ENCODE data around the gene IFNL4. TPM values are rescaled to one million over a fixed set of nuclear protein-coding genes. Genes with fewer than 3 reads are reported as not detected.
A peak's percentile ranks its signal among the peaks of the same experiment; 100 is the strongest.

Gene IFNL4
- total RNA-seq, 1 experiment from 2014 or later: not detected

DNA sequence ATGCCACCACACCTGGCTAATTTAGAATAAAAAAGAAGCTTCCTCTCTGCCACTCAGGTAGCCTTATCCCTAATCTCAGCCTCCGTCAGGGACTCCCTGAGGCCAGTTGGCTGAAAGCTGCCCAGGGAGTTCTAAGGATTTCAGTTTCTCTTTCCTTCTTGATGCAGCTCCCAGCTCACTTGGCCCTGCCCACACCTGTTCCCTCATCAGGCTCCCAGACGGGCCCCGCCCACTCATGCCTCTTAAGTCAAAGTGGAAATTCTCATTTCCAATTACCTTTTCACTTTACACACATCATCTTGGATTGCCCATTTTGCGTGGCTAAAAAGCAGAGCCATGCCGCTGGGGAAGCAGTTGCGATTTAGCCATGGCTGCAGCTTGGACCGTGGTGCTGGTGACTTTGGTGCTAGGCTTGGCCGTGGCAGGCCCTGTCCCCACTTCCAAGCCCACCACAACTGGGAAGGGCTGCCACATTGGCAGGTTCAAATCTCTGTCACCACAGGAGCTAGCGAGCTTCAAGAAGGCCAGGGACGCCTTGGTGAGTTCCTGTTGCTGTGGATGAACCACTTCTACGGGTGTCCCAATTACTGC lies 47.5 kb upstream of the IFNL4 start, which contains the start of gene IFNL1:
TSS of gene IFNL1 (plus strand) at position 353 of the 591 bp plus-strand sequence. CDS start at position 368, 15 bp downstream.
- Histone ChIP-seq H2BK12ac (ENCODE audit: insufficient read length, low read depth, low read length) (no peak within 1 kb of the TSS), H2BK20ac (ENCODE audit: low read depth, low read length, poor library complexity, severe bottlenecking) (no peak within 1 kb of the TSS), H3K9ac (ENCODE audit: extremely low read depth, insufficient read length, low read length) (no peak within 1 kb of the TSS), H3K14ac (ENCODE audit: insufficient read depth, low read length) (no peak within 1 kb of the TSS), H3K18ac (ENCODE audit: insufficient read length, low read depth, low read length) (no peak within 1 kb of the TSS), H4K91ac (ENCODE audit: insufficient read length, low read depth, low read length) (no peak within 1 kb of the TSS), H2BK5ac (ENCODE audit: insufficient read length, low read length) (no peak within 1 kb of the TSS), H4K8ac (replicated peaks; ENCODE audit: insufficient read length, low read depth, low read length) (no peak within 1 kb of the TSS), H3K9me3 (ENCODE audit: control insufficient read depth, low read depth, low read length) (no peaks in the 10 kb centered on the region), H3K4me1 (ENCODE audit: insufficient read depth, low read length) (no peaks in the 10 kb centered on the region), H2BK15ac (ENCODE audit: low read depth, low read length) (no peak within 1 kb of the TSS), H3K56ac (ENCODE audit: insufficient read length, low read depth, low read length) (no peak within 1 kb of the TSS), H3K4me2 (ENCODE audit: insufficient read depth, insufficient read length, low read length) (no peak within 1 kb of the TSS), H3K27ac (ENCODE audit: insufficient read length, low read depth, low read length) (no peak within 1 kb of the TSS), H3K23ac (ENCODE audit: insufficient read length, low read depth, low read length) (no peak within 1 kb of the TSS), H3K79me1 (ENCODE audit: insufficient read depth, low read depth, low read length, poor library complexity, severe bottlenecking) (no peaks in the 10 kb centered on the region), H4K20me1 (ENCODE audit: control insufficient read depth, insufficient read depth, insufficient read length) (no peaks in the 10 kb centered on the region), H3K23me2 (ENCODE audit: insufficient read length, low read depth, low read length, poor library complexity, severe bottlenecking) (no peaks in the 10 kb centered on the region), H3K4ac (ENCODE audit: low read depth, low read length) (no peak within 1 kb of the TSS), H3K27me3 (ENCODE audit: insufficient read depth, low read length) (no peaks in the 10 kb centered on the region), H2AFZ (ENCODE audit: low read length) (no peak within 1 kb of the TSS), H3K79me2 (ENCODE audit: insufficient read depth, low read length) (no peaks in the 10 kb centered on the region), H3T11ph (ENCODE audit: low read length) (no peak within 1 kb of the TSS), H2AK5ac (ENCODE audit: insufficient read length, low read length) (no peak within 1 kb of the TSS), H2BK120ac (ENCODE audit: low read depth, low read length, poor library complexity, severe bottlenecking) (no peak within 1 kb of the TSS), H4K5ac (ENCODE audit: insufficient read length, low read depth, low read length) (no peak within 1 kb of the TSS)
- no CpG with 5 or more reads among the region's 11 CpGs for WGBS (ENCODE audit: extremely low coverage, insufficient read length, low lambda C conversion rate)
- Mint-ChIP-seq H3K4me3 (no peak within 1 kb of the TSS; a peak in 1 of 5 replicates), H3K27me3 (ENCODE audit: low read depth) (peaks cover 45% of the 10 kb centered on the region), H3K27ac (peak within 1 kb of the TSS in 2 of 3 experiments; percentile 3 to 34; a peak in 3 of 7 replicates), H3K36me3 (ENCODE audit: insufficient read depth in 1 of 3, low read depth in 3 of 3) (no peaks in the 10 kb centered on the region), H3K4me1 (peaks cover 0 to 14% of the 10 kb centered on the region in 2 experiments; a peak in 2 of 4 replicates), H3K9me3 (no peaks in the 10 kb centered on the region)
- no peak for DNase-seq
- TF ChIP-seq, protein P1, sequence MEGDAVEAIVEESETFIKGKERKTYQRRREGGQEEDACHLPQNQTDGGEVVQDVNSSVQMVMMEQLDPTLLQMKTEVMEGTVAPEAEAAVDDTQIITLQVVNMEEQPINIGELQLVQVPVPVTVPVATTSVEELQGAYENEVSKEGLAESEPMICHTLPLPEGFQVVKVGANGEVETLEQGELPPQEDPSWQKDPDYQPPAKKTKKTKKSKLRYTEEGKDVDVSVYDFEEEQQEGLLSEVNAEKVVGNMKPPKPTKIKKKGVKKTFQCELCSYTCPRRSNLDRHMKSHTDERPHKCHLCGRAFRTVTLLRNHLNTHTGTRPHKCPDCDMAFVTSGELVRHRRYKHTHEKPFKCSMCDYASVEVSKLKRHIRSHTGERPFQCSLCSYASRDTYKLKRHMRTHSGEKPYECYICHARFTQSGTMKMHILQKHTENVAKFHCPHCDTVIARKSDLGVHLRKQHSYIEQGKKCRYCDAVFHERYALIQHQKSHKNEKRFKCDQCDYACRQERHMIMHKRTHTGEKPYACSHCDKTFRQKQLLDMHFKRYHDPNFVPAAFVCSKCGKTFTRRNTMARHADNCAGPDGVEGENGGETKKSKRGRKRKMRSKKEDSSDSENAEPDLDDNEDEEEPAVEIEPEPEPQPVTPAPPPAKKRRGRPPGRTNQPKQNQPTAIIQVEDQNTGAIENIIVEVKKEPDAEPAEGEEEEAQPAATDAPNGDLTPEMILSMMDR (conservative IDR thresholded peaks at IDR 0.05): no peak
